ENCODE measurements around the gene SIGLEC15. TPM values are rescaled to one million over a fixed set of nuclear protein-coding genes. Genes with fewer than 3 reads are reported as not detected.

SIGLEC15 gene, protein sequence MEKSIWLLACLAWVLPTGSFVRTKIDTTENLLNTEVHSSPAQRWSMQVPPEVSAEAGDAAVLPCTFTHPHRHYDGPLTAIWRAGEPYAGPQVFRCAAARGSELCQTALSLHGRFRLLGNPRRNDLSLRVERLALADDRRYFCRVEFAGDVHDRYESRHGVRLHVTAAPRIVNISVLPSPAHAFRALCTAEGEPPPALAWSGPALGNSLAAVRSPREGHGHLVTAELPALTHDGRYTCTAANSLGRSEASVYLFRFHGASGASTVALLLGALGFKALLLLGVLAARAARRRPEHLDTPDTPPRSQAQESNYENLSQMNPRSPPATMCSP
- 0.43 and 0.97 TPM in 2 replicates for total RNA-seq

DNA sequence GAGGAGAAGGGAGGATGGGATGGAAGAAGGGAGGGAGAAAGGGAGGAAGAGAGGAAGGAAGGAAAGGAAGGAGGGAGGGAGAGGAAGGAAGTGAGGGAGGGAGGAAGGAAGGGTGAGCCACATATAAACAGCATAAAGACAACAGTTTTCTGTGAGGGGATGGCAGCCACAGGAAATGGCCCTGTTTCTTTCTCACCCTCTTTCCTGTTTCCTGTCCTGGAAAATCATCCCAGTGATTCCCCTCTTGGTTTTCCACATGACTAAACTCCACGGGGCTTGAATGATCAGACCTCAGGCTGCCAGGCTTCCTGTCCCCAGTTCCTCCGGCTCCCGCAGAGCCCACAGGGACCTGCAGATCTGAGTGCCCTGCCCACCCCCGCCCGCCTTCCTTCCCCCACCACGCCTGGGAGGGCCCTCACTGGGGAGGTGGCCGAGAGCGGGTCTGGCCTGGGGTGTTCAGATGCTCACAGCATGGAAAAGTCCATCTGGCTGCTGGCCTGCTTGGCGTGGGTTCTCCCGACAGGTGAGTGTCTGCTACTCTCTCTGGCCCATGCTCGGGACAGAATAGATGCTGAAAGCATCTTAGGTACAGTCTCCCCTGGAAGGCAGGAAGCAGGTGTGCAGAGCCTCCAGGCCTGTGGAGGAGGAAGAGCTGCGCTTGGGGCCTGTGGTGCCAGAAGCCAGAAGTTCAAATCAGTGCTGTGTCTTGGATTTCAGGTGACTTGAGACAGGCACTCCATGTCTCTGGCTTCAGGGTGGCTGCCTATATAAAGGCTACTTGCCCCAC is at the start of gene SIGLEC15:
Gene SIGLEC15 (plus strand): TSS at position 418 of the 787 bp plus-strand sequence. CDS start 54 bp downstream, at position 472.
- TF ChIP-seq, protein P1, sequence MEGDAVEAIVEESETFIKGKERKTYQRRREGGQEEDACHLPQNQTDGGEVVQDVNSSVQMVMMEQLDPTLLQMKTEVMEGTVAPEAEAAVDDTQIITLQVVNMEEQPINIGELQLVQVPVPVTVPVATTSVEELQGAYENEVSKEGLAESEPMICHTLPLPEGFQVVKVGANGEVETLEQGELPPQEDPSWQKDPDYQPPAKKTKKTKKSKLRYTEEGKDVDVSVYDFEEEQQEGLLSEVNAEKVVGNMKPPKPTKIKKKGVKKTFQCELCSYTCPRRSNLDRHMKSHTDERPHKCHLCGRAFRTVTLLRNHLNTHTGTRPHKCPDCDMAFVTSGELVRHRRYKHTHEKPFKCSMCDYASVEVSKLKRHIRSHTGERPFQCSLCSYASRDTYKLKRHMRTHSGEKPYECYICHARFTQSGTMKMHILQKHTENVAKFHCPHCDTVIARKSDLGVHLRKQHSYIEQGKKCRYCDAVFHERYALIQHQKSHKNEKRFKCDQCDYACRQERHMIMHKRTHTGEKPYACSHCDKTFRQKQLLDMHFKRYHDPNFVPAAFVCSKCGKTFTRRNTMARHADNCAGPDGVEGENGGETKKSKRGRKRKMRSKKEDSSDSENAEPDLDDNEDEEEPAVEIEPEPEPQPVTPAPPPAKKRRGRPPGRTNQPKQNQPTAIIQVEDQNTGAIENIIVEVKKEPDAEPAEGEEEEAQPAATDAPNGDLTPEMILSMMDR (IDR thresholded peaks at IDR 0.05; ENCODE audit: insufficient read depth, low read depth, low read length) = no peak
- DNase-seq (ENCODE audit: low read depth) = no peak
- no peak within 1 kb of the TSS for H3K4me3 ChIP-seq (ENCODE audit: low read depth, low read length)

DNA sequence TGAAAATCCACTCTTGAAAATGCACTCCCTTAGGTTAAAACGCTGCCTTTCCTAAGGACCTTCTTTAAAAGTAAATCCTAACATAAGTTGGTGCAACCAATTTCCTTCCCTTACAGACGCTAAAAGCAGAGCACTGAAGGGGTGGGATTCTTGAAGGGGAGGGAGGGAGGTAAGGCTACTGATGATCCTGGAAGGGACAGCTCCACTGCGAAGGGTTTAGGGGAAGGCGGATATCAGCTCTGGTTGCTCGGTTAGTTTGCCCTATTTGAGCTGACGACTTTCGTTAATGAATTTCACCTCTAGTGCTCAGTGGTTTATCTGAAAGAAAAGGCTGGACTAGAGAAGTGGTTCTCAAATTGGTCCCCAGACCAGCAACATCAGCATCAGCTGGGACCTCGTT is 49.7 kb upstream of the SIGLEC15 start:
- H3K4me3 ChIP-seq (ENCODE audit: low read depth, low read length) = peak overlapping the region; percentile 62
- no peak for DNase-seq (ENCODE audit: low read depth)
- TF ChIP-seq, protein P1 (IDR thresholded peaks at IDR 0.05; ENCODE audit: insufficient read depth, low read depth, low read length) = no peak

DNA sequence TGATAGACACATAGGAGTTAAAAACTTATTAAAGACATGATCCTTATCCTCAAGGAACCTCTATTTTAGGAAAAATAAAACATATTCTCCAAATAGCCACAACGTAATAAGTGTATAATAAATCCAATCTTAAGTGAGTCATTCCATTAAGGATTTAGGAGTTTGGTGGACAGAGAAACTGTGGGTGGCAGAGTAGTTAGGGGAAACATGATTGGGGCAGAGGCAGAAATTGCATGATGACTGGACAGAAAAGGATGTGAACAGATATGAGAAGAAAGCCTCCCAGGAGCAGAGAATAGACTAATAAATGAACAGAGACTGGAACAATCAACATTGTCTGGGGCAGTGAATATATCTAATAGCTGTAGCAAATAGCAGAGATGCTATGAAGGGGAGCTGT is 48.1 kb upstream of the SIGLEC15 start:
- TF ChIP-seq, protein P1 (IDR thresholded peaks at IDR 0.05; ENCODE audit: insufficient read depth, low read depth, low read length) = no peak
- no peak overlapping the region for H3K4me3 ChIP-seq (ENCODE audit: low read depth, low read length)
- peak; percentile 57 for DNase-seq (ENCODE audit: low read depth)

DNA sequence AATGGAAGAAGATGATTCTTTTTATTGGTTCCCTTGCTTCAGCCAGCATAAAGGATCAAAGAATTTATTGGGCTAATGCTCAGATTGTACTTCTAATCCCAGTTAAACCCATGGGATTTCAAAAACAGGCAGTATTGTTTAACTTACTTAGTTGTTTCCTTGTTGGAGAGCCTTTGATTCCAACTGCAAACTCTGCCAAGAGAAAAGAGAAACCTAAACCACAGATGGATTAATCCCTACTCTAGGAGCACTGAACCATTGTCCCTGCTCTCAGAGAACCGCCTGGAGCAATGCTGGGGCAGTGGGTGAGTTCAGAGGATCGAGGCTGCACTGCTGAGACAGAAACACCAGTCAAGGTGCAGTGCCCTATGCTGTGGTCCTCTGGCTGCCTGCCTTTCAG is 44.9 kb upstream of the SIGLEC15 start:
- peak; percentile 48 for DNase-seq (ENCODE audit: low read depth)
- H3K4me3 ChIP-seq (ENCODE audit: low read depth, low read length) = no peak overlapping the region
- TF ChIP-seq, protein P1 (IDR thresholded peaks at IDR 0.05; ENCODE audit: insufficient read depth, low read depth, low read length) = no peak

DNA sequence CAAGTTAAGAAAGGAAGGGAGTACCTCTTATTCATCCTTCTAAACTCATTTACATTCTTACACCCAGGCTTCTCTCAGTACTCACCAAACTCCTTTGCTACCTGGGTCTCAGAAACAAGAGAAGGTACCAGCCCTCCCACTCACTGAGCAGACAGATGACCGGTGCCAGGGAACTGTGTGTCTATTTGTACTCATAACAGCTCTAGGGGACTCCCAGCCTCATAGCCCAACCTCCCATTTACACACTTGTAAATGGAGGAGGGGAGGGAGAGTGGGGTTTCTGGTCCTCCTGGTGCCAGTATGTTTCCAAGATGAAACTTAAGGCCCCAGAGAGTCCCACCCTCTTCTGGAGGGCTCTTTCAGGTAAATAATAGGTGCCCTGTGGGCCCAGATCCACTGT is 42.8 kb upstream of the SIGLEC15 start:
- no peak overlapping the region for H3K4me3 ChIP-seq (ENCODE audit: low read depth, low read length)
- TF ChIP-seq, protein P1 (IDR thresholded peaks at IDR 0.05; ENCODE audit: insufficient read depth, low read depth, low read length) = no peak
- no peak for DNase-seq (ENCODE audit: low read depth)

DNA sequence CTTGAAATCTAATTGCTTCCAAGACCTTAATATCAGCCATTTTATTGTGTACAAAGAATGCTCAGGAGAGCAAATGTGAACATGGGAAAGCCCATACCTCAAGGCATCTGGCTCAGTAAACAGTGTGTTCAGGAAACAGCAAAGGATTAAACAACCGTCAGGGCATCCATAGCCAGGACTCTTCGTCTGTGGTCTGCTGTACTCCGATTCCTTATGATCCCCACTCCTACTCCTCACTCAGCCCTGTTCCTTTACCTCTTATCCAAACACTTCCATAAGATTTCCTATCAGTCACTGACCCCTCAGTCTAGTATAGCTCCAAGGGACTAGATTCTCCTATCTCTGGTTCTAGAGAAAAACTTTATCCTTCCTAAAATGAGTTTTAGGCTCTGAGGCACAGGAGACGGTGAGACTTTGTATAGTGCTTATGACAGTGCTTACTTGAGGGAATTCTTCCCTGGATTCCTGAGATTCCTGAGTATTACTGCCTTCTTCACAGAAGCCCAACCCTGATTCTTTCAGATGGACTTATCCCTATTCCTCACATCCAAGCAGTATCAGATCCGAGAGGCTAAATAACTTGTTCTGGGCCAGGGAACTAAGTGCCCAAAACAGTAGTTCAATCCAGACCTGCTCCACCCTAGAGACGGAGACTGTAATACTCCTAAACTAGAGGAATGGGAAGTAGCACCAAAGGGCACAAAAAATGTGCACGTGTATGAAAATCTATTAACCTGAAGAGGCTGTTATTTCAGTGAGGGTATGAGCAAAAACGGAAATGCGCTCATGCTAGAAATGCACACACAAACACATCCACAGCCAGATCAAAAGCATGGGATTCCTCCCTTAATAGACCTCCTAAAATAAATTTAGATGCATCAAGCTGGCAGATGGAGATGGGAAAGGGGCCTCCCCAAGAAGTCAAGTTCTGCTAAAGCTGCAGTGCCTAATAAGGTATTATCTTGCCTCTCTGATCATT is 42.1 kb upstream of the SIGLEC15 start:
- peak; percentile 51 for DNase-seq (ENCODE audit: low read depth)
- H3K4me3 ChIP-seq (ENCODE audit: low read depth, low read length) = no peak overlapping the region
- TF ChIP-seq, protein P1 (IDR thresholded peaks at IDR 0.05; ENCODE audit: insufficient read depth, low read depth, low read length) = no peak
